Activated CD8-positive, alpha-beta memory T cell treated with anti-CD3 and anti-CD28 coated beads, Interleukin-2, amount 50 U/mL, for 24 hours (primary cell): ENCODE results near the gene FAM163B.

ENCODE experiments used
- DNase-seq: peaks from one replicate; pipeline ENCODE4 v3.0.0-alpha.2; 2020; ENCODE audit errors: extremely low read depth

The FAM163B gene

GRCh38 chr9:133547116-133547515 lies 62.1 kb downstream of the FAM163B start:
- DNase-seq = no peak

GRCh38 chr9:133546287-133546680 lies 62.9 kb downstream of the FAM163B start:
- no peak for DNase-seq

- no peak for DNase-seq
Observed at GRCh38 chr9:133545494-133546286, 63.5 kb downstream of the FAM163B start.

GRCh38 chr9:133543772-133544467 lies 65.3 kb downstream of the FAM163B start:
- no peak for DNase-seq

- DNase-seq = no peak
Observed at GRCh38 chr9:133542002-133542401, 67.2 kb downstream of the FAM163B start.

GRCh38 chr9:133540698-133541025 lies 68.5 kb downstream of the FAM163B start:
- DNase-seq = no peak

GRCh38 chr9:133539991-133540697 lies 69.0 kb downstream of the FAM163B start:
- no peak for DNase-seq

- no peak for DNase-seq
Observed at GRCh38 chr9:133538851-133539833, 70.0 kb downstream of the FAM163B start.

- DNase-seq = no peak
Observed at GRCh38 chr9:133538176-133538575, 71.0 kb downstream of the FAM163B start.

- no peak for DNase-seq
Observed at GRCh38 chr9:133537257-133537656, 71.9 kb downstream of the FAM163B start.

GRCh38 chr9:133536536-133536935 lies 72.7 kb downstream of the FAM163B start:
- DNase-seq = no peak

GRCh38 chr9:133536080-133536479 lies 73.1 kb downstream of the FAM163B start:
- no peak for DNase-seq

- no peak for DNase-seq
Observed at GRCh38 chr9:133535306-133535877, 73.8 kb downstream of the FAM163B start.

- no peak for DNase-seq
Observed at GRCh38 chr9:133534346-133535291, 74.6 kb downstream of the FAM163B start, which contains the start of gene ADAMTSL2. Gene ADAMTSL2, plus strand, starts transcription at chr9:133534704. Its CDS starts 2,009 bp downstream, at chr9:133536713.

GRCh38 chr9:133533857-133534256 lies 75.3 kb downstream of the FAM163B start:
- DNase-seq = no peak

GRCh38 chr9:133532937-133533668 lies 76.1 kb downstream of the FAM163B start:
- DNase-seq = peak; percentile 10

GRCh38 chr9:133531293-133531692 lies 77.9 kb downstream of the FAM163B start:
- no peak for DNase-seq

GRCh38 chr9:133529874-133530273 lies 79.3 kb downstream of the FAM163B start:
- no peak for DNase-seq

GRCh38 chr9:133529457-133529856 lies 79.7 kb downstream of the FAM163B start:
- DNase-seq = no peak
